CD4-positive, alpha-beta T cell treated with Interleukin-10 for 1 hour (primary cell): ENCODE results near the gene INHBC.
"Not testable (repeated sequence)": the region's sequence is repeated elsewhere in the genome, so short reads cannot be mapped to it uniquely, and the experiment has no call there.

Experiments
- DNase-seq: peaks from one replicate; pipeline ENCODE4 v3.0.0-alpha.2; 2020

INHBC gene

GRCh38 chr12:57434517-57435223, at the start of gene INHBC:
TSS of gene INHBC (plus strand) at chr12:57434784. CDS start at chr12:57434887, 103 bp downstream.
- no peak for DNase-seq

- no peak for DNase-seq
These were observed 49.0 kb upstream of the INHBC start for GRCh38 chr12:57385586-57385985.

- DNase-seq, result no peak
These were observed 48.3 kb upstream of the INHBC start for GRCh38 chr12:57386187-57386720.

GRCh38 chr12:57388425-57388824, 46.2 kb upstream of the INHBC start:
- DNase-seq, result no peak

GRCh38 chr12:57389033-57389432, 45.6 kb upstream of the INHBC start:
- no peak for DNase-seq

GRCh38 chr12:57390174-57390573, 44.4 kb upstream of the INHBC start:
- DNase-seq, result no peak

- no peak for DNase-seq
These were observed 39.5 kb upstream of the INHBC start for GRCh38 chr12:57395121-57395520.

GRCh38 chr12:57397441-57397840, 37.1 kb upstream of the INHBC start:
- no peak for DNase-seq

- DNase-seq, result not testable (repeated sequence)
These were observed 34.7 kb upstream of the INHBC start for GRCh38 chr12:57399718-57400463.

- DNase-seq, result no peak
These were observed 33.4 kb upstream of the INHBC start for GRCh38 chr12:57401165-57401564.

- not testable (repeated sequence) for DNase-seq
These were observed 32.4 kb upstream of the INHBC start for GRCh38 chr12:57402156-57402555.

GRCh38 chr12:57404966-57405640, 29.5 kb upstream of the INHBC start:
- DNase-seq, result no peak

- DNase-seq, result no peak
These were observed 24.1 kb upstream of the INHBC start for GRCh38 chr12:57410534-57410933.

GRCh38 chr12:57414160-57414559, 20.4 kb upstream of the INHBC start:
- DNase-seq, result not testable (repeated sequence)

- DNase-seq, result no peak
These were observed 19.5 kb upstream of the INHBC start for GRCh38 chr12:57415088-57415487.

- no peak for DNase-seq
These were observed 18.3 kb upstream of the INHBC start for GRCh38 chr12:57416039-57416996.

GRCh38 chr12:57418255-57418654, 16.3 kb upstream of the INHBC start:
- DNase-seq, result no peak

GRCh38 chr12:57419495-57419894, 15.1 kb upstream of the INHBC start:
- DNase-seq, result no peak

GRCh38 chr12:57420482-57420881, 14.1 kb upstream of the INHBC start:
- no peak for DNase-seq

GRCh38 chr12:57426948-57427347, 7.6 kb upstream of the INHBC start:
- DNase-seq, result not testable (repeated sequence)

GRCh38 chr12:57428965-57429364, 5.6 kb upstream of the INHBC start:
- no peak for DNase-seq

- DNase-seq, result no peak
These were observed 5.0 kb upstream of the INHBC start for GRCh38 chr12:57429473-57430111.
